ENCODE results near the gene JAK3.

DNA sequence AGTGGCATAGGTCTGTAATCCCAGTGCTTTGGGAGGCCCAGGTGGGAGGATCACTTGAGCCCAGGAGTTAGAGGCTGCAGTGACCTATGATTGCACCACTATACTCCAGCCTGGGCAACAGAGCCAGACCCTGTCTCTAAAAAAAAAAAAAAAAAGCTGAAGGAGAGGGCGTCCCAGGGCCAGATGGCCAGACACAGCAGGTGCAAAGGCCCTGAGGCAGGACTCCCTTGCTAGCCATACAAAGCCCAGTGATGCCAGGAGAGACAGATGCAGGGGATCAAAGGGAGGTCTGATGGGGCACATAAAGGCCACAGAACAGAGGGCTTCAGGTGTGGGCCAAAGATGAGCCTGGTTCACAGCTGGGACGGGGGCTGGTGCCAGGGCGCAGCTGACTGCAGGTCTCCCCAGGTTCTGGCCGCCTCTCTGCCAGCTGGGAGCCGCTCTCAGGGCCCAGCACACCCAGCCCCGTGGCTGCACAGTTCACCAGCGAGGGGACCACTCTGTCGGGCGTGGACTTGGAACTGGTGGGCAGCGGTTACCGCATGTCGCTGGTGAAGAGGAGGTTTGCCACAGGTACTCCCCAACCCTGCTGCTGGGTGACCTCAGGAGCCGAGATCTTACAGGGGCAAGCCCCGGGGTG lies 60.4 kb downstream of the JAK3 start:
- TF ChIP-seq, protein P1, sequence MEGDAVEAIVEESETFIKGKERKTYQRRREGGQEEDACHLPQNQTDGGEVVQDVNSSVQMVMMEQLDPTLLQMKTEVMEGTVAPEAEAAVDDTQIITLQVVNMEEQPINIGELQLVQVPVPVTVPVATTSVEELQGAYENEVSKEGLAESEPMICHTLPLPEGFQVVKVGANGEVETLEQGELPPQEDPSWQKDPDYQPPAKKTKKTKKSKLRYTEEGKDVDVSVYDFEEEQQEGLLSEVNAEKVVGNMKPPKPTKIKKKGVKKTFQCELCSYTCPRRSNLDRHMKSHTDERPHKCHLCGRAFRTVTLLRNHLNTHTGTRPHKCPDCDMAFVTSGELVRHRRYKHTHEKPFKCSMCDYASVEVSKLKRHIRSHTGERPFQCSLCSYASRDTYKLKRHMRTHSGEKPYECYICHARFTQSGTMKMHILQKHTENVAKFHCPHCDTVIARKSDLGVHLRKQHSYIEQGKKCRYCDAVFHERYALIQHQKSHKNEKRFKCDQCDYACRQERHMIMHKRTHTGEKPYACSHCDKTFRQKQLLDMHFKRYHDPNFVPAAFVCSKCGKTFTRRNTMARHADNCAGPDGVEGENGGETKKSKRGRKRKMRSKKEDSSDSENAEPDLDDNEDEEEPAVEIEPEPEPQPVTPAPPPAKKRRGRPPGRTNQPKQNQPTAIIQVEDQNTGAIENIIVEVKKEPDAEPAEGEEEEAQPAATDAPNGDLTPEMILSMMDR (IDR thresholded peaks at IDR 0.05; ENCODE audit: extremely low read depth in 1 of 2, insufficient read depth in 1 of 2, low read depth in 1 of 2, low read length in 2 of 2): no peak
- TF ChIP-seq EZH2 (IDR thresholded peaks at IDR 0.05; ENCODE audit: borderline replicate concordance, low read depth, low read length, severe bottlenecking) (no peak), POLR2A (IDR thresholded peaks at IDR 0.05; ENCODE audit: low read depth, low read length) (no peak), FOS (IDR thresholded peaks at IDR 0.05; ENCODE audit: borderline replicate concordance, insufficient read depth, low read length) (no peak), JUN (IDR thresholded peaks at IDR 0.05; ENCODE audit: borderline replicate concordance, insufficient read depth, insufficient read length, low read depth) (no peak), POLR2AphosphoS5 (IDR thresholded peaks at IDR 0.05; ENCODE audit: insufficient read depth, low read depth, low read length) (no peak), MYC (IDR thresholded peaks at IDR 0.05; ENCODE audit: low read depth, low read length) (no peak), GATA2 (IDR thresholded peaks at IDR 0.05; ENCODE audit: insufficient read depth, insufficient read length, low read depth, low read length) (no peak)
- TF ChIP-seq, protein P2, sequence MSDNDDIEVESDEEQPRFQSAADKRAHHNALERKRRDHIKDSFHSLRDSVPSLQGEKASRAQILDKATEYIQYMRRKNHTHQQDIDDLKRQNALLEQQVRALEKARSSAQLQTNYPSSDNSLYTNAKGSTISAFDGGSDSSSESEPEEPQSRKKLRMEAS (IDR thresholded peaks at IDR 0.05; ENCODE audit: insufficient read depth, insufficient read length): no peak

Measured in endothelial cell of umbilical vein (primary cell).